Skeletal muscle satellite cell (primary cell): ENCODE data around the gene ZAR1L.

Experiments
- H3K27me3 ChIP-seq: 2 replicates; pipeline ENCODE4 v1.7.0; 2013; ENCODE audit warnings: low read length; ENCODE audit not compliant: control insufficient read depth, insufficient read depth
- H3K36me3 ChIP-seq: 2 replicates; pipeline ENCODE4 v1.7.0; 2013; ENCODE audit warnings: mild to moderate bottlenecking, control low read depth, low read length; ENCODE audit not compliant: insufficient read depth
- H3K4me1 ChIP-seq: 2 replicates; pipeline ENCODE4 v1.7.0; 2013; ENCODE audit warnings: low read length; ENCODE audit not compliant: control insufficient read depth, insufficient read depth
- H3K4me2 ChIP-seq: 2 replicates; pipeline ENCODE4 v1.7.0; 2013; ENCODE audit warnings: mild to moderate bottlenecking, low read length
- H3K4me3 ChIP-seq: 2 replicates; pipeline ENCODE4 v1.7.0; 2013; ENCODE audit warnings: low read length
- H3K9ac ChIP-seq: 2 replicates; pipeline ENCODE4 v1.7.0; 2013; ENCODE audit warnings: mild to moderate bottlenecking, low read depth, low read length, moderate library complexity
- H3K9me3 ChIP-seq: replicated peaks from 2 replicates; pipeline ENCODE4 v1.7.0; 2013; ENCODE audit warnings: mild to moderate bottlenecking, control low read depth, low read length

The ZAR1L gene

DNA sequence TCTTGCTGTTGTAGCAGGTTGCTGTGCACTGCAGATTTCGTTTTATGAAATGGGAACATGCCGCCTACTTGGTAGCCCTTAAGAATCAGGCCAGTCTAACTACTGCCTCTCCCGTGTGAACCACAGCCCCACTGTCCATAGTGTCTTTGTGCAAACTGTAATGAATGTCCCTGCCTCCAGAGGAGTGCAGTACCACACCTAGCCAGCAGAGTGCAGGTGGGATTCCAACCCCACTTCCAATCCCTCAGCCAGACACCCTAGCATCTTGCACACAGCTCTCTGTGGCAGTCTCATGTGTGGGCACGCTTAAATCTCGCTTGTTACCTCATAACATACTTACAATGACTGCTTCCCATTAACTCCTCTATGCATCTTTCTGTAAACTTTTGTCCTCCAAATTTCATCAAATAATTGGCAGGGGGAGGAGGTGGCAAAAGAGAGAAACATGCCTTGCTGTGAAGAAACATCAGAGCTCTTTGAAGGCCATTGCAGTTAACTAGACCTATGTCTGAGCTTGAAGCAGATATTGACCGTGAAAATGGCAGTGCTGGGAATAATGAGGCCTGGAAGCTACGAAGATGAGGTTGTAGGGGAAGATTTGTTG is 47.2 kb downstream of the ZAR1L start:
- Histone ChIP-seq H3K4me2 (no peak overlapping the region), H3K9ac (no peak overlapping the region), H3K27me3 (no peaks in the 10 kb centered on the region), H3K4me1 (peaks cover 15% of the 10 kb centered on the region), H3K36me3 (peaks cover 3% of the 10 kb centered on the region), H3K4me3 (no peak overlapping the region), H3K9me3 (no peaks in the 10 kb centered on the region)

DNA sequence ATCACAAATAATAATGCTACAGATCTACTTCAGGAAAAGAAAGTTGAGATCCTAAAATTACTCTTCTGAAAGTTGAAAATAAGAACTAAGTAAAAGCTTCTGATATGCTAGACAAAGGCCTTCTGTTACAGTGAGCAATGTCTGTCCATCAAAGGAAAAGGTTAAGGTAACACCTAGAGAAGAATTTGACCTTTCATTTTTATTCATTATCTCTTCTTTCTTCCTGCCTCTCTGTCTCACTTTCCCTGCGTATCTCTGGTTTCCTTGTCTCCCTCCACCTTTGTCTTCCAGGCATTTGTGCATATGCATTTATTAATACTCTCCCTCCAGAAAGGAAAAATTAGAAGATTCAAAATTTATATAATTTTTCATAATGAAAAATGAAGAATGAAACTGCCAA is 49.0 kb downstream of the ZAR1L start:
- H3K4me1 ChIP-seq: peaks cover 24% of the 10 kb centered on the region
- no peaks in the 10 kb centered on the region for H3K27me3 ChIP-seq
- no peak overlapping the region for H3K9ac ChIP-seq
- H3K36me3 ChIP-seq: peaks cover 3% of the 10 kb centered on the region
- H3K4me2 ChIP-seq: no peak overlapping the region
- no peak overlapping the region for H3K4me3 ChIP-seq
- H3K9me3 ChIP-seq: no peaks in the 10 kb centered on the region

DNA sequence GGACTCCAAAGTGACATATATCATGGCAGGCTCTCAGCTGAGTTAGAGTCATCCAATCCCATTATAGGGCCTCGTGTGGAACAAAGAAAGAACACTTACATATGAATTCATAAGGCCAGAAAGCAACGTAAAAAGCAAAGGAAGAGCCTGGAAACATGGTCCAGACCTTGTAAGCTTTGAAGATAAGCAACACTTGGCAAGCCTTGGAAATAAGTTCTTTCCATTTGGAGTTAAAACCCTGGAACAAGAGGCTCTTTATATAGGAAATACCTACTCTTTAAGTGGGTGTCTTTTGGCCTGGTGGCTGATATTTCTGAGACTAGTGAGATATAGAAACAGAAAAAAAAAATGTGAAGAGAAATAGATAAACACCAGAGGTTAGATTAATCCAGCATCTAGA is 49.4 kb downstream of the ZAR1L start:
- H3K36me3 ChIP-seq: peaks cover 3% of the 10 kb centered on the region
- H3K4me1 ChIP-seq: peaks cover 24% of the 10 kb centered on the region

DNA sequence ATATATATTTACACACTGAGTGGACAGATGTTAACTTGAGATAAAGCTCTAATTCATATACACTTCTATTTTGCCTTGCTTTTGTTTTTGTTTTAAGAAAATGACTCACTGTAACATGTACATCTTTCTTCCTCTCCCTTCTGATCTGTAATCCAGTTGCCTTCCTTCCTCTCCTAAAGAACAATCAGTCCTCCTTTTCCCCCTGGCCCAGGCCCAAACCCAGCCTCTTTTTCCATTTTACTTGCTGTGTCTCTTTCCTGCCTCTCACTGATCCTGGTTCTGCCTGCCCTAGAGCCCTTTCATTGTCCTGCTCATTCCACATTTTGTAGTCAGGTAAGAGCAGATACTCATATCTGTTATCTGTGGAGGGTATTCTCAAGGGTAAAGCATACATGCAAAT is 50.8 kb downstream of the ZAR1L start:
- no peaks in the 10 kb centered on the region for H3K9me3 ChIP-seq
- H3K9ac ChIP-seq: no peak overlapping the region
- peaks cover 24% of the 10 kb centered on the region for H3K4me1 ChIP-seq
- H3K4me3 ChIP-seq: no peak overlapping the region
- H3K27me3 ChIP-seq: no peaks in the 10 kb centered on the region
- H3K4me2 ChIP-seq: peak overlapping the region; percentile 13
- peaks cover 3% of the 10 kb centered on the region for H3K36me3 ChIP-seq

More for the DNA sequence above, 49.4 kb downstream of the ZAR1L start:
- H3K27me3 ChIP-seq: no peaks in the 10 kb centered on the region
- no peak overlapping the region for H3K4me2 ChIP-seq
- H3K4me3 ChIP-seq: no peak overlapping the region
- no peak overlapping the region for H3K9ac ChIP-seq
- H3K9me3 ChIP-seq: no peaks in the 10 kb centered on the region

DNA sequence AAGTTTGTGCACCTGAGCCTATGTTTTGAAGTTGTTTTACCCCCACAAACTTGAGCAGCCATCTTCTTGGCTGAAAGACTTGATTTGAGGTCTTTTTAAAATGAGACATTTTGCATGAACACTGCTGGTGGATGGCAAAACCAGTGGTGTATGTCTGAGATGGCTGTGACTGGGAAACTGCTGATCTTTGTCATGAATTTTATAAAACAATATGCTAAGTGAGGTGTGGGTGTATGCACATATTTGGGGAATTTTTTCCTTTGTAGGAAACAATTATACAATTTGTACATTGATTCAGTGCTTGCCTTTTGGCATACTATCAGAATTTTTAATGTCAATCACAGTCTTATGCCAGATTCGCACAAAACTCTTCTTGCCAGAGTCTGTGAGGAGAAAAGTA is 52.5 kb downstream of the ZAR1L start:
- H3K9me3 ChIP-seq: no peaks in the 10 kb centered on the region
- no peak overlapping the region for H3K4me2 ChIP-seq
- H3K4me1 ChIP-seq: peaks cover 24% of the 10 kb centered on the region
- H3K36me3 ChIP-seq: peaks cover 3% of the 10 kb centered on the region
- H3K4me3 ChIP-seq: no peak overlapping the region
- H3K27me3 ChIP-seq: no peaks in the 10 kb centered on the region
- H3K9ac ChIP-seq: no peak overlapping the region

DNA sequence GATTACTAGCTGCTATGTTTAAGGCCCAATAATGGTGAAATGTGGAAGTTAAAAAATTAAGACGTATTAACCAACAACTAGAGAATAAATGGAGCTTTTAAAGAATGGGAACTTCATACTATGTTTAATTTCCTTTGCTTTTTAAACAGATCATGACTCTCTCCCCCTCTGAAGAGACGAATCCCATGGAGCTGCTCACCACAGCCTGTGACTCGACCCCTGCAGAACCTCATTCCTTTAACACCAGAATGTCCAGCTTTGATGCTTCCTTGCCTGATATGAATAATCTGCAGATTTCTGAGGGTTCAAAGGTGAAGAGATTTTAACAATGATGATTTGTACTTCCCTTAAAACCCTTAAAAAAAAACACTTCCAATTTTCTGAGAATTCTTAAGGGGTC is 53.0 kb downstream of the ZAR1L start:
- Histone ChIP-seq H3K9me3 (no peaks in the 10 kb centered on the region), H3K4me1 (peaks cover 24% of the 10 kb centered on the region), H3K9ac (peak overlapping the region; percentile 8), H3K4me3 (no peak overlapping the region), H3K27me3 (no peaks in the 10 kb centered on the region), H3K4me2 (peak overlapping the region; percentile 7), H3K36me3 (no peaks in the 10 kb centered on the region)

DNA sequence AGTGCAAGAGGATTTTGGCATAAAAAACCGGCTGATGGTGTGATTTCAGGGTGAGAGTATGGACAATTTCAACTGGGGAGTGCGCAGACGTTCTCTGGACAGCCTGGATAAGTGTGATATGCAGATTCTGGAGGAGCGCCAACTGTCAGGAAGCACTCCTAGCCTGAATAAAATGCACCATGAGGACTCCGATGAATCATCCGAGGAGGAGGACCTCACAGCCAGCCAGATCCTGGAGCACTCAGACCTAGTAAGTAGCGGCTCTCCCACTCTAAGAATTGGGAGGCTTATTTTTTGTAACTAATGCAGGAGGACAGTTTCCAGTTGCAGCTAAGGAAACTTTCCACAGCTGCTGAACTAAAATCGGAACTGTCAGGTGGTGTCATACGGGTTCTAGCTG is 53.6 kb downstream of the ZAR1L start:
- no peaks in the 10 kb centered on the region for H3K27me3 ChIP-seq
- H3K9me3 ChIP-seq: no peaks in the 10 kb centered on the region
- H3K4me3 ChIP-seq: no peak overlapping the region
- no peaks in the 10 kb centered on the region for H3K36me3 ChIP-seq
- H3K4me2 ChIP-seq: peak overlapping the region; percentile 7
- H3K4me1 ChIP-seq: peaks cover 24% of the 10 kb centered on the region
- peak overlapping the region; percentile 8 for H3K9ac ChIP-seq

DNA sequence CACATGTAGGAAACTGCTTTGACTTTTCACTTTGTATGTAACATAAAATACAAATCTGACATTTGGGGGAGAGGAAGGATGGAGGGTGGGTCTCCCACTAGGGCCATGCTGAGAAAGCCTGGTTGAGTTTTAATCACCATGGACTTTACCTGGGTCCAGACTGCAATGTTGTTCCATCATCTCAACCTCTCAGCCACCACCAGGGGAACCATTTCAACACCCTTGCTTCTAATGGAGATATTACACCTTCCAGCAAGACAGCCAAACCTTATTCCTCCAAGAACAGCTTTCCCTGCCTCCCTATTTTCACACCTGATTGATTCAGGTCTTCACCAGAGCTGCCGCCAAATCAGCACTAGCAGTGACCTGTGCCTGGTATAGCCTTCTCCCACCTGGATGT is 56.0 kb downstream of the ZAR1L start:
- Histone ChIP-seq H3K4me3 (no peak overlapping the region), H3K9ac (no peak overlapping the region), H3K36me3 (no peaks in the 10 kb centered on the region), H3K4me1 (peaks cover 16% of the 10 kb centered on the region), H3K27me3 (no peaks in the 10 kb centered on the region), H3K9me3 (no peaks in the 10 kb centered on the region), H3K4me2 (no peak overlapping the region)

DNA sequence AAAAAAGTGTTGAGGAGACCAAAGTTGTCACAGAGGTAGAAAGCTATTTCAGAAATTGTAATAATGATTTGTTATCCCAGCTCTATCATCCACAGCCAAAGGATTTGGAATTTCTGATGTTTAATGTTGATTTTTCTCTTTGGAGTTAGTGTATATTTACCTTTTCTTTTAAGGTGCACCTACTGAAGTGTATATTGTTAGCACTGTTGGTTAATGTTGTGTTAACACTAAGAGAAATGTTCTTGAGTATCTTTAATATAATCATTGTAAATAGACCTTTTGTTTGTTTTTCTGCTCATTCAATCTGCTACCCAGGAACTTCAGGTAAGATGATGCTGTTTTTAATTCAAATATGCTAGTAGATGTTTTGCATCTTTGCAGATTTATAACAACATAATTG is 57.5 kb downstream of the ZAR1L start:
- Histone ChIP-seq H3K36me3 (no peaks in the 10 kb centered on the region), H3K9ac (no peak overlapping the region), H3K27me3 (no peaks in the 10 kb centered on the region), H3K4me1 (peaks cover 13% of the 10 kb centered on the region), H3K9me3 (no peaks in the 10 kb centered on the region), H3K4me2 (no peak overlapping the region), H3K4me3 (no peak overlapping the region)

DNA sequence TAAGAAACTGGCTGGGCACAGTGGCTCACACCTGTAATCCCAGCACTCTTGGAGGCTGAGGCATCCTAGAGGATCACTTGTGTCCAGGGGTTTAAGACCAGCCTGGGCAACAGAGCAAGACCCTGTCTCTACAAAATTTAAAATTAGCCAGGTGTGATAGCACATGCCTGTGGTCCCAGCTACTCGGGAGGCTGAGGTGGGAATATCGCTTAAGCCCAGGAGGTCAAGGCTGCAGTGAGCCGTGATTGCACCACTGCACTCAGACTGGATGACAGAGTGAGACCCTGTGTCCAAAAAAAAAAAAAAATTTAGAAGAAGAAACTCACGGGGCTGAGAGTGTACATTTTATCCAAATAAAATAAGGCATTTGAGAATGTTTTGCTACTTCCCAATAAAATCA is 58.9 kb downstream of the ZAR1L start:
- Histone ChIP-seq H3K9ac (no peak overlapping the region), H3K9me3 (no peaks in the 10 kb centered on the region), H3K4me3 (no peak overlapping the region), H3K4me1 (peaks cover 2% of the 10 kb centered on the region), H3K4me2 (no peak overlapping the region), H3K27me3 (no peaks in the 10 kb centered on the region), H3K36me3 (no peaks in the 10 kb centered on the region)

DNA sequence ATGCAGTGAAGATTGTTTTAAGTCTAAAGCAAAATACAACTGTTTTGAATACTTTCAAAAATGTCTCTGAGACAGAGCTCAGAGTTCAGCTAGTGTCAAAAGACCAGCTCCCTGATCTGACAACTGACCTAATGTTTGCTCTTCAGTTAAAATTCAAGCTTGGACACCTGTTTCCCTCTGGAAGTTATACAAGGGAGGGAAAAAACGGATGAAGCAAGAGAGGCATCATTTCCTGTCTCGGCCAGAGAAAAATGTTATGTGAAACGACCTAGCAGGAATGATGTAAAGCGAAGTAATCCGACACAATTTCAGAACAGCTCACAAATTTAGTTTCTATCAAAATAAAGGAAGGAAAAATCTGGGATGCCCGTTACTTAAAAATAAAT is 59.4 kb downstream of the ZAR1L start:
- H3K9ac ChIP-seq: no peak overlapping the region
- H3K36me3 ChIP-seq: no peaks in the 10 kb centered on the region
- no peaks in the 10 kb centered on the region for H3K27me3 ChIP-seq
- H3K4me1 ChIP-seq: no peaks in the 10 kb centered on the region
- H3K4me2 ChIP-seq: no peak overlapping the region
- no peaks in the 10 kb centered on the region for H3K9me3 ChIP-seq
- no peak overlapping the region for H3K4me3 ChIP-seq

DNA sequence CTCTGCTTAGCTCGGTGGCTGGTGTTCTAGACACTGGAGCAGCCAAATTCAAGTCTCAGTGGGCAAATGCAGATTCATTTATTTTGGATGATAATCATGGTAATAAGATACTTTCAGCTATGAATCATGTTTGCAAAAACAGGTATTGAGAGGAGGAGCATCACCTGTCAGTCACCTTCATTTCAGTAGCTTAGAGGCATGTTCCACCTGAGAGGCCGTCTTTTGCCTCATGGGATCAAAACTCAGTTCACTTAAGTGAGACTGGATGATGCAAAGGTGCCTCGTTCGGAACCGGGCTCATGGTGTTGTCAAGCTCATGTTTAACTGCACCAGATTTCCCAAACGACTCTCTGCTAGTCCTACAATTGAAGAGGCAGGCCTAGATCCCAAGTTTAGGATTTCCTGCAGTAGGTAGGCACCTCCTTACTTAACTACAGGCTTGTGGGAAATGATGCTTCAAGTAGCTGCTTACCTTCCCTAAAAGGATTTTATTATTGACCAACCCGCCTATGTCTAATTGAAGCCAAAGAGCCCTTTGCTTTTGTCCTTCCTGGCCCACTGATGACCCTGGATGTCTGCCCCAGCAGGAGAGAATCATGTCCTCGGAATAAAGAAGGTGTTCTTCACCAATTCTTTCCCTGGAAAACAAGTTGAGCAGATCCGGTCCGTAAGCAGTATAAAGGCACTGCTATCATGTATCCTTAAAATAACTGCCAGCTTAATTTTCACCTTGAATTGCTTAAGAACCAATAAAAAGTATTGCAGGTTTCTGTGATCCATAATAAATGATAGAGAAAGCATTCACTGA is 60.0 kb downstream of the ZAR1L start:
- Histone ChIP-seq H3K4me2 (no peak overlapping the region), H3K4me3 (no peak overlapping the region), H3K36me3 (no peaks in the 10 kb centered on the region), H3K9ac (no peak overlapping the region), H3K9me3 (no peaks in the 10 kb centered on the region), H3K27me3 (no peaks in the 10 kb centered on the region), H3K4me1 (no peaks in the 10 kb centered on the region)
